Measurements from ENCODE around the gene HSD11B2.

The HSD11B2 gene

GRCh38 chr16:67474551-67475455, 43.9 kb downstream of the HSD11B2 start:
- no peak for TF ChIP-seq CTCF (IDR thresholded peaks at IDR 0.05)

- no peak for TF ChIP-seq CTCF (IDR thresholded peaks at IDR 0.05)
Observed at GRCh38 chr16:67477960-67478554, 47.1 kb downstream of the HSD11B2 start.

- peak; percentile 87 for TF ChIP-seq CTCF (IDR thresholded peaks at IDR 0.05)
Observed at GRCh38 chr16:67480833-67481560, 50.1 kb downstream of the HSD11B2 start, which contains the start of gene ATP6V0D1. Gene ATP6V0D1, minus strand, starts transcription at chr16:67481157. Its CDS starts 71 bp downstream, at chr16:67481086.

GRCh38 chr16:67481561-67482232, 50.8 kb downstream of the HSD11B2 start:
- no peak for TF ChIP-seq CTCF (IDR thresholded peaks at IDR 0.05)

GRCh38 chr16:67482233-67482924, 51.5 kb downstream of the HSD11B2 start:
- TF ChIP-seq CTCF (IDR thresholded peaks at IDR 0.05), result no peak

GRCh38 chr16:67483150-67483549, 52.2 kb downstream of the HSD11B2 start, which contains the start of gene AGRP:
Gene AGRP, minus strand, starts transcription at chr16:67483547. Its CDS starts 149 bp downstream, at chr16:67483398.
- TF ChIP-seq CTCF (IDR thresholded peaks at IDR 0.05), result no peak
